ENCODE results near the gene FAM234B.
"Not testable (repeated sequence)": the region's sequence is repeated elsewhere in the genome, so short reads cannot be mapped to it uniquely, and the experiment has no call there.

FAM234B gene

GRCh38 chr12:13041224-13041623 lies 3.0 kb upstream of the FAM234B start:
- no peak overlapping the region for H3K4me3 ChIP-seq (ENCODE audit: low read depth, low read length)
- TF ChIP-seq CTCF (IDR thresholded peaks at IDR 0.05; ENCODE audit: borderline replicate concordance, insufficient read depth, low read depth, low read length) = no peak

GRCh38 chr12:13042666-13043230 lies 1.4 kb upstream of the FAM234B start:
- TF ChIP-seq CTCF (IDR thresholded peaks at IDR 0.05; ENCODE audit: borderline replicate concordance, insufficient read depth, low read depth, low read length) = no peak
- no peak overlapping the region for H3K4me3 ChIP-seq (ENCODE audit: low read depth, low read length)

- TF ChIP-seq CTCF (IDR thresholded peaks at IDR 0.05; ENCODE audit: borderline replicate concordance, insufficient read depth, low read depth, low read length) = no peak
- peak overlapping the region; percentile 74 for H3K4me3 ChIP-seq (ENCODE audit: low read depth, low read length)
Observed at GRCh38 chr12:13044906-13045299, 722 bp downstream of the FAM234B start.

- TF ChIP-seq CTCF (IDR thresholded peaks at IDR 0.05; ENCODE audit: borderline replicate concordance, insufficient read depth, low read depth, low read length) = no peak
- H3K4me3 ChIP-seq (ENCODE audit: low read depth, low read length) = no peak overlapping the region
Observed at GRCh38 chr12:13045816-13046215, 1.6 kb downstream of the FAM234B start.

- no peak for TF ChIP-seq CTCF (IDR thresholded peaks at IDR 0.05; ENCODE audit: borderline replicate concordance, insufficient read depth, low read depth, low read length)
- no peak overlapping the region for H3K4me3 ChIP-seq (ENCODE audit: low read depth, low read length)
Observed at GRCh38 chr12:13046964-13047363, 2.8 kb downstream of the FAM234B start.

GRCh38 chr12:13049816-13050215 lies 5.6 kb downstream of the FAM234B start:
- TF ChIP-seq CTCF (IDR thresholded peaks at IDR 0.05; ENCODE audit: borderline replicate concordance, insufficient read depth, low read depth, low read length) = no peak
- H3K4me3 ChIP-seq (ENCODE audit: low read depth, low read length) = no peak overlapping the region

- no peak for TF ChIP-seq CTCF (IDR thresholded peaks at IDR 0.05; ENCODE audit: borderline replicate concordance, insufficient read depth, low read depth, low read length)
- H3K4me3 ChIP-seq (ENCODE audit: low read depth, low read length) = no peak overlapping the region
Observed at GRCh38 chr12:13052421-13052820, 8.2 kb downstream of the FAM234B start.

- not testable (repeated sequence) for H3K4me3 ChIP-seq (ENCODE audit: low read depth, low read length)
Observed at GRCh38 chr12:13053617-13054016, 9.4 kb downstream of the FAM234B start.
